Right renal pelvis (tissue), 4 donors: ENCODE measurements around the gene HOXD8. TPM values are rescaled to one million over a fixed set of nuclear protein-coding genes. Genes with fewer than 3 reads are reported as not detected.
A peak's percentile ranks its signal among the peaks of the same experiment; 100 is the strongest.

Experiments used
- DNase-seq, 4 donors: peaks; one replicate each; pipeline ENCODE4 v3.0.0-alpha.2; 2013; ENCODE audit warnings: low read depth in 4 of 4, low spot score in 3 of 4, missing footprints in 1 of 4
- polyA plus RNA-seq, 4 donors: library from polyadenylated mRNA; unstranded; fragments of 120-200 nt; gene quantifications; one replicate each; pipeline ENCODE4 v1.2.1, GENCODE V29; 2013; ENCODE audit not compliant: insufficient read length in 4 of 4

Gene HOXD8
- polyA plus RNA-seq, 4 donors = 212 to 250 (median 235) TPM

DNA sequence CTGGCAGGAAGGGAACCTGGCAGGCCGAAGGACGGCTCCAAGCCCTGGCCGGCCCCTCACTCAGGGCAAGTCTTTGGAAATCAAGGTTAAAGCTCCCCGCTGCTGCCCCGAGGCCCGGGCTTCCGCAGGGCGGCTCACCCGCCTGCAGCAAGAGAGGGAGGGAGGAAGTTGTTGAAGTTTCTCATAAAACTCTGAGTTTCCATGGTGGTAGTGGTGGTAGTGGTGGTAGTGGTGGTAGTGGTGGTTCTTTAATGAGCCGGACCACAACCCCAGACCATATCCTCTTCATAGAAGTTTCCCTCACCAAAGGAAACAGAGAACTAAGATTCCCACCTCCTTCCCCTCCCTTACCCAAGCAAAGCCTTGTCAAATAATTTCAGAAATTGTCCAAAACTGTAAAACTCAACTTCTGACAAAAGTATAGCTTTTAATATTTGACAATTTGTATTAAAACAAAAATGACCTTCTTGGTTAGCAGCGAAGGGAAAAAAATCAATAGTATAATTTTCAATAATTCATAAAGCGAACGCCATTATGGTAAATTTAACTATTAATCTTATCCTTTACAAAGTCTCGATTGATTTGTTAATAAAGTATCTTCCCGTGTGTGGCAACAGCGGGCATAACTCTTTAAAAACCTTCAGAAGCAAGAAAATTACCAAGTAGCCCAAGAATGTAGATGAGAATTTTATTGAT lies 14.4 kb upstream of the HOXD8 start:
- no peak for DNase-seq

DNA sequence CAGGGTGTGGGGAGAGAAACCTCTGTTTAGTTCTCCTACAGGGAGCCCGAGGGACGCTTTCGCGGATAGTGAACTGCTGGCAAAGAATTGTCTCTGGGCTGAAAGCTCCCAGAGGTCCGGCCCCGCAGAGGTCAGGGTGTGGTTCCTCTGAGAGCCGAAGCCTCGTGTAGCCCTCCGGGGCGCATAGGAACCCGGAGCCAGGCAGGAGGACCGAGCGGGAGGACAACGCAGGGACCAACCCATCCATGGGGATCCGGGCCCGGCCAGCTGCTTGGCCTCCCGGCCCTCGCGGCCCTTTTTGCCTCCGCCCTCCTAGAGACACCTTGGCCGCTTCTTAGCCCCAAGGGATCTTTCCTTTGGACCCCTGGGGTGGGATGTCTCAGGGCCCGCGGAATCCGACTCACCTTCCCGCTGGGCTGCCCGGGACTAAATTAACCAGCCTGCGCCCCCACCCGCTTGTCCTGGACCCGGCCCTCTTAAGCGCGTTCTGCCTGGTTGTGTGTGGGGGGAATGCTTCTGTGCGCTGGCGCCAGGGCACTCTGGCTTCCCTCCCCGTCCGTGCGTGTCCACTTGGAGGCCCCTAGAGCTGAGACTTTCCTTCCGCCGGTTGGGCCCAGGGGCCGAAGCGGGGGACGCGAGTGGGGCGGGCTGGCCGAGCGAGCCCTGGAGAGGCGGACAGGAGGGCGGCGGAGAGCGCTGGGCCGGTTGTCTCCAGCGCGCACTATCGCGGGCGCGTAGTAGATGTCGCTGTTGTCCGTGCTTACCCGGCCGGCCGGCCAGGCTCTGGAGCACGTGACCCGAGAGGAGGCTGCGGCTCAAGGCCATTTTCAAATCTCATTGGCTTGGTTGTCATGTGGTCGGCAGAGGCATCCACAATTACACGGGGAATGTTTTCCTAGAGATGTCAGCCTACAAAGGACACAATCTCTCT lies 13.4 kb upstream of the HOXD8 start, which contains the start of gene HOXD10:
HOXD10 (plus strand) TSS at position 896 of the 931 bp plus-strand sequence. CDS start 56 bp downstream, outside the sequence.
- DNase-seq = peak in 1 of 4 donors; percentile 90

DNA sequence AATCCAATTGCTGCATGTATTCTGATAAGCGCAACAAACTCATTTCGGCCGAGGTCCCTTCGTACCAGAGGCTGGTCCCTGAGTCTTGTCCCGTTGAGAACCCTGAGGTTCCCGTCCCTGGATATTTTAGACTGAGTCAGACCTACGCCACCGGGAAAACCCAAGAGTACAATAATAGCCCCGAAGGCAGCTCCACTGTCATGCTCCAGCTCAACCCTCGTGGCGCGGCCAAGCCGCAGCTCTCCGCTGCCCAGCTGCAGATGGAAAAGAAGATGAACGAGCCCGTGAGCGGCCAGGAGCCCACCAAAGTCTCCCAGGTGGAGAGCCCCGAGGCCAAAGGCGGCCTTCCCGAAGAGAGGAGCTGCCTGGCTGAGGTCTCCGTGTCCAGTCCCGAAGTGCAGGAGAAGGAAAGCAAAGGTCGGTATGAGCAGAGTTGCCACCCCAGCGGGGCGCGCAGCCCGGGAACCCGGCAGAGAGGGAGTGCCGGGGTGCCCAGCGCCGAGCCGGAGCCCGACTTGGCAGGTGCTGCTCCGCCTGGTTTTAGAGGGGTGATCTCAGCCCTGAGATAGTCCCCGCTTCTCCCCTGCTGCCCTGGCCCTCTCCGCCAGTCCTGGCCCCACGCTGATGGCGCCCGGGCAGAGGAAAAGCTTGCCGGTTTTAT lies 12.2 kb upstream of the HOXD8 start:
- no peak for DNase-seq

DNA sequence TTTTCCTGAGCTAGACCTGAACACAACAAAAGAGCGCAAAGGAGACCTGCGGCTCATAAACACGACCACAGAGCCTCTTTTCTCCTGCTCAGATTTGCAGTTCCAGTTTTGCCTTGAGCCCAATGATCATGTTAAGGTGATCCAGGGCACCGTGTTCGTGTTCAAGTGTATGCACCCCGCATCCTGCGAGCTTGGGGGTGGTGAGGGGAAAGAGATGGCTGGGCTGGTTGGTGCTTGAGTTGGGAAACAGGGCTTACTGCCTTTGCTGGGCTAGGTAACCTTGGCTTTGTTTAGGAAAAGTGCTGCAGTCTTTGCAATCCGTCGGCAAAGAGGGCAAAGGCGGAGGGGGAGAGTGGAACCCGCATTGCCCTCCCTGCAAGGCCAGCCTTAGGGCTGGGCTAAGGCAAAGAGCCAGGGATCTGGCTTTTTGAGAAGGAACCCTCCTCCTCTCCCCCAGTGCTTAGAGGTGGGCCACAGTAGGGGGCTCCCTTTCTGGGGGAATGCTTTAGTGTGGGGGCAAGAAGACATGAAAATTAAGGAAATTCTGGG lies 11.6 kb upstream of the HOXD8 start:
- no peak for DNase-seq

DNA sequence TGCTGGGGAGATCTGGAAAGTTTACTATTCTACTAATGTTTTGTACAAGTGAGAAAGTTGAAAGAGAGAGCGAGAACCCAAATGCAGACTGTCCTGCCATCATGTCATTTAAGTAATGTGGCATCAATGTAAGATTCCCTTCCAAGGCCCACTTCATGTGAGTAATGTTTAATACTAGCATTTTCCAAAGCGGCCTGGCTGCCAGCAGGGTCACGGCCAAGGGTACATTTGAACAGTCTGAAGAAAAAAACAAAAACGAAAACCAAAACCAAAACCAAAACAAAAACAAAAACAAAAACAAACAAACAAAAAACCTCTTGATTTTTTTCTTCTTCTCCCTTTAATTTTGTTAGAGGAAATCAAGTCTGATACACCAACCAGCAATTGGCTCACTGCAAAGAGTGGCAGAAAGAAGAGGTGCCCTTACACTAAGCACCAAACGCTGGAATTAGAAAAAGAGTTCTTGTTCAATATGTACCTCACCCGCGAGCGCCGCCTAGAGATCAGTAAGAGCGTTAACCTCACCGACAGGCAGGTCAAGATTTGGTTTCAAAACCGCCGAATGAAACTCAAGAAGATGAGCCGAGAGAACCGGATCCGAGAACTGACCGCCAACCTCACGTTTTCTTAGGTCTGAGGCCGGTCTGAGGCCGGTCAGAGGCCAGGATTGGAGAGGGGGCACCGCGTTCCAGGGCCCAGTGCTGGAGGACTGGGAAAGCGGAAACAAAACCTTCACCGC lies 10.7 kb upstream of the HOXD8 start:
- DNase-seq = no peak

DNA sequence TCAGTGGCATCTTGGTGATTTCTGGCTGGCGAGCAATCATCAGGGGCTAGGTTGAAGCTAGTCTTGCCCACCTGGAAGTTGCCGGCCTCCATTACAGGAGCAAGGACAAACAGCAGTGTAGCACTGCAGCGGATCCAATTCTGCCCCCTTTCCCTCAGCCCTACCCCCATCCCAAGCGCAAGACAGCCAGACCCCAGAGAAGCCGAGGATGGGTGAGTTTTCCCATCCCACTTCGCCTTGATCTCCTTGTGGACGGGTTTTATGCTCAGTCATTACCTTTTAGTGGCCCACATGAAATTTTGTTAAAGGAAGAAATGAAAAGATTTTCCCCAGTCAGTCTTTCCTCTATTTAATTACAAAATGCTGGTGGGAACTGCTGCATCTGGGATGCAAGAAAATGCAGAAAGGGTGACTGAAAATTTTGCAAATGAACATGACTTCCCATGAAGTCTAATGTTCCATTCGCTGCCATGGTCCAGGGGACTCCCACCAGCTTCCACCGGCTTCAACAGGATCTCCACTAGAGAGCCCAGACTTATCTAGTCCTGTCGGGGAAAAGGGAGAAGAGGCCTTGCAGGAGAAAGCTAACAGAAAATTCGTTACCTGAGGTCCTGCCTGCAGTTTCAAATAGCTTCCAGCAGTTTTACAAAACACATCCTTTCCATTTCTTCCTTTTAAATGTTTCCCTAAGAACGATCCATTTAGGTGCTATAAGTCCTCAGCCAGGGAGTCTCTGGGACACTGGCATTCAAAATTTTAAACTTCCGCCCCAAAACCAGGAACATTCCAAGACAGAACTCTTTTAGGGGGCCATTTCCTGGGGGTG lies 8.9 kb upstream of the HOXD8 start:
- no peak for DNase-seq

DNA sequence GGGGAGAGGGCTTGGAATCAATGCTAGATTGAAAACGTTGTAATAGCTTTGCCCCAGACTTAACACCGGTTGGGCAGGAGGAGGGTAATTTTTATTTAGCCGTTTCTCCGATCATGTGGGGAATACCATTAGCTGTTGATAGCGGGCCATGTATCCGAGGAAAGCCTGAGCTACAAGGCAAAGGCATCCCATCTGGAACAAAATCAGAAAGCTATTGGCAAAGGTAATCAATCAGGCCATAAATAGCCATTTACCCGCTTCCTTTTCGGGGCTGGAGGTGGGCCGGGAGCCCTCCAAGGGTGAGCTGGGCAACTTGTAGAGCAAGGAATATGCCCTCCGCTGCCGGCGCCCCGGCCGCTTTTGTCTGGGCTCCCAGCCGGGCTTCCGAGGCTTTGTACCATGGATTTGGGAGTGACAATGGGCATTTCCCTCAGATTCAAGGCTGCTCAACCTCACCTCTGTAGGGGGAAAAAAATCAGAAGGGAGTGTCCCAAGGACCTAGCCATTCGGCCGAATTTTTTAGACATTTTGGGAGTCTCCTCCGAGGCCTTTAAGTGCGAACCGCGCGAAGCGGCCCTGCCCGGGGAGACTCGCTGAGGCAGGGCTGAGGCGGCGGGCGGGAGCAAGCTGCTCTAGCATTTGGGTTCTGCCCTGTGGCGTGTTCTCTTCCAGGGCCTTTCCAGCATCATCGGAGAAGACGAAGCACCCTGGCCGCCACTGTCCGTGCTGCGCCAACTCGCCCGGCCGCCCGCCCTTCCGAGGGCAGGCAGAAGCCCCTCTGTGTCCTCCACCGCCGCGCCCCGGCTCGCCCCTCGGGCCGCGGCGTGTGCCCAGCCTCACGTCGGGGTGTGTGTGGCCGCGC lies 8.1 kb upstream of the HOXD8 start:
- no peak for DNase-seq

DNA sequence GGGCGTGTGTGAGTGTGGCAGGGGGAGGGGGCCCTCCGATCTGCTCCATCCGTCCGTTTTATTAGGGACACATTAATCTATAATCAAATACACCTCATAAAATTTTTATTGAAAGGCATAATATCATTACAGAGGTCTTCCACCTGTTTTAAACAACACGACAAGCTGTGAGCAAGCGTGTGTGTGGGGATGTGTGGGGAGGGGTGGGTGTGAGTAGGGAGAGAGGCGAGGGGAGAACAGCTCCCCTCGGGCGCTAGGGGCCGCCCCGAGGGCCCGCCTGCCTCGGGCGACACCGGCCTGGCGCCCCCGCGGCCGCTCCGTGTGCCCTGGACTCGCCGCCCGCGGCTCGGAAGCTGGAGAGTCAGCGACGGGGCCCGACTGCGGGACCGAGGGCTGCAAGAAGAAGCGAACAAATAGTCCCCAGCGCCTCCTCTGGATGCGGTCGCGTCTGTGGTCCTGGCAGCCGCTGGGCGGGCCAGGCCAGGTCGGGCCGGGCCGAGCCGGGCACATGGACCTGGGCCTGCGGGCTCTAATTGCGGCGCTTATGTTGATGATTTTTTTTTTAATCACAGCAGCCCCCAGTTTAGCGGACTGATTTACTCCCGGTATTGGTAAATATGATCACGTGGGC lies 7.3 kb upstream of the HOXD8 start:
- no peak for DNase-seq

DNA sequence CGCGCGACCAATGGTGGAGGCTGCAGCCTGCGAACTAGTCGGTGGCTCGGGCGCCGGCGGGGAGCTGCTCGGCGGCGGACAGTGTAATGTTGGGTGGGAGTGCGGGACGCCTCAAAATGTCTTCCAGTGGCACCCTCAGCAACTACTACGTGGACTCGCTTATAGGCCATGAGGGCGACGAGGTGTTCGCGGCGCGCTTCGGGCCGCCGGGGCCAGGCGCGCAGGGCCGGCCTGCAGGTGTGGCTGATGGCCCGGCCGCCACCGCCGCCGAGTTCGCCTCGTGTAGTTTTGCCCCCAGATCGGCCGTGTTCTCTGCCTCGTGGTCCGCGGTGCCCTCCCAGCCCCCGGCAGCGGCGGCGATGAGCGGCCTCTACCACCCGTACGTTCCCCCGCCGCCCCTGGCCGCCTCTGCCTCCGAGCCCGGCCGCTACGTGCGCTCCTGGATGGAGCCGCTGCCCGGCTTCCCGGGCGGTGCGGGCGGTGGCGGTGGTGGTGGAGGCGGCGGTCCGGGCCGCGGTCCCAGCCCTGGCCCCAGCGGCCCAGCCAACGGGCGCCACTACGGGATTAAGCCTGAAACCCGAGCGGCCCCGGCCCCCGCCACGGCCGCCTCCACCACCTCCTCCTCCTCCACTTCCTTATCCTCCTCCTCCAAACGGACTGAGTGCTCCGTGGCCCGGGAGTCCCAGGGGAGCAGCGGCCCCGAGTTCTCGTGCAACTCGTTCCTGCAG lies 6.7 kb upstream of the HOXD8 start, which contains the start of gene HOXD9:
HOXD9 (plus strand) TSS at position 37 of the 728 bp plus-strand sequence; CDS start at position 87, 50 bp downstream.
- DNase-seq = no peak

DNA sequence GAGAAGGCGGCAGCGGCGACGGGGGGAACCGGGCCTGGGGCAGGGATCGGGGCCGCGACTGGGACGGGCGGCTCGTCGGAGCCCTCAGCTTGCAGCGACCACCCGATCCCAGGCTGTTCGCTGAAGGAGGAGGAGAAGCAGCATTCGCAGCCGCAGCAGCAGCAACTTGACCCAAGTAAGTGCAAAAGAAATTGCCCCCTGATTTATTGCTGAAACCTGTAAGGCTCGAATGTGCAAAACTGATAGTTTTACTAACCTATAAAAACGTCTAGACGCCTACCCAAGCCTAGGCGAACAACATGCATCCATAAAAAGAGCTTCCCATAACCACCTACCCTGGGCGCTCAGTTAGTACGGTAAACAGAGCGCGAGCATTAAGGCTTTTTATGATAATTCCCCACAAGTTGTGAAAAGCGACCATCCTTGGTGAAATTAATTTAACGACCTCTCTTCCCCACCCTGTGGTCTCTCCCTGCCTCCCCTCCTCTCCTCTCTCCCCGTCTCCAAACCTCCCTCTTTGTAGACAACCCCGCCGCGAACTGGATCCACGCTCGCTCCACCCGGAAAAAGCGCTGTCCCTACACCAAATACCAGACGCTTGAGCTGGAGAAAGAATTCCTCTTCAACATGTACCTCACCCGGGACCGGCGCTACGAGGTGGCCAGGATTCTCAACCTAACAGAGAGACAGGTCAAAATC lies 5.9 kb upstream of the HOXD8 start:
- no peak for DNase-seq

DNA sequence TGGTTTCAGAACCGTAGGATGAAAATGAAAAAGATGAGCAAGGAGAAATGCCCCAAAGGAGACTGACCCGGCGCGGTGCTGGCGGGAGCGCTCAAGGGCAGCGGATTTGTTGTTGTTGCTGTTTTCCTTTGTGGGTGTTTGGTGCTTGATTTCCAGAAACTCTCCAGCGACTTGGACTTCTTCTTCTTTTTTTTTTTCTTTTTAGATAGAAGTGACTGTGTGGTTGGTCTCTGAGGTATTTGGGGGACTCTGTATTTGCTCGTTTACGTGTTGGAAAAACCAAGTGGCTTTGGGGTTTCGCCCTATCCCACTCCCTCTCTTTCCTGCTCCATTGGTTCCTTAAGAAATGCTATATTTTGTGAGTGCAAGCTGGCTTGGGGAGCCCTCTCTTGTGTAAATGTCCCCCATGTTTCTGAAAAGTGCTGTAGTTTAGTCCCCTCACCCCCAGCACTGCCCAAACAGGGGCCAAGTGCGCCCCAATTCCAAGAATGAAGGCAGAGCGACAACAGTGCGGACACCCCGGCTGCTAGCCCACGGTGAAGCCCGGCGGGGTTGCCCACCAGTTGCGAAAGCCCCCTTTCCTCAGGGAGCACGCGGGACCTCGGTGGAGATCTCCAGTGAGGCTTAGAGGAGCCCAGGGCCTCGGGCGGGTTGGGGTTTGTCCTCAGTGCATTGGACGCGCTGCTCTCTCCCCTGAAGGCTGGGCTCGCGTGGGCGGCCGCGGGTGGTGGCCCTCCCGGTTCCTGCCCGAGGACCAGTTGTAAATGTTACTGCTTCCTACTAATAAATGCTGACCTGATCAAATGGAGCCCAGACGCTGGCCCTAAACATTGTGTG lies 5.2 kb upstream of the HOXD8 start:
- no peak for DNase-seq

DNA sequence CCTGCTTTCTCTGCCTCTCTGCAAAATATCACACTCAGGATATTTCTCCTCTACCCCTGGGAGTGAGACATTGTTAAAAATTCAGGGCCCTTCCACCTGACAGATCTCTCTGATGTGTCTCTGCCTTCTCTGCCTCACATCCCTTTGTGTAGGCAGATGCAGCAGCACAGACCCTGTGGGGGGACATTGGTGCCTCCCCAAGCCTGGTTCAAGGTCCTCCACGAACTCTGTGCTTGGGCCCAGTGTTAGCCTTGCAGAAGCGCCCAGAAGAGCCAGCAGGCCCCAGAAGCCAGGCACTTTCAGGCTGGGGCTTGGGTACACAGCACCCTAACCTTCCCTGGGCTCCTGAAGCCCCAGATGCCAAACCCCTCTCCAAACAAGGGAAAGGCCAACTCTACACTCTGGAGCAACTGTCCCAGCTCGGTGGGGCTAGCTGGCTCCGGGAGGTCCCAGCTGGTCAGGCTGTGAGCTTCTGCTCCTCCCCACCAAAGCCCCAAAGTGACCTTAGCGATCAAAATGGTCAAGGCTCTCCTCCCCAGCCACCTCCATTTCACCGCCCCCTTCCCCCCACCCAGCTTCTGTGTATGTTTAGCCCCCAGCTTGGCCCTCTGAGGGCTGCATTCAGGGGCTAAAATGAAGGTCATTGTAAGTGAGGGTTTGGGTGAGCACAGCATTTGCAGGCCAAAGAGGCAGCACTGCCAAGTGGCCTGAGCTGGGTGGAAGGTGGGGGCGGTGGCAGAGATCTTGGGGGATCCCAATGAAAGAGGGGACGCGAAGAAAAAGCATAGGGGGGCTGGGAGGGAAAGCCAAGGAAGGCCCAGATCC lies 4.3 kb upstream of the HOXD8 start:
- DNase-seq = no peak

DNA sequence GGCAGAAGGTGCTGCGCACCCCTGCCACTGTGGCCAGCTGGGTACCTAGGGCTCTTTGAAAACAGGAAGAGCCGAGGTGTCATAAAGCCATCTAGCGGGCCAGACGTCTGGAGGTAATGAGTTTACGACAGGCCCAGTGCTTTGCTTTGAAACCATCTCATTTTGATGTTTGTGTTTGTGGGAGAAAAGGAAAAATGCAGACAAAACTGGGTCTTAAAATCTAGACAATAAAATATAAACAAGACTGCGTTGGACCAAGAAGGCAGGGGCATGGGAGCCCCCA lies 3.8 kb upstream of the HOXD8 start:
- DNase-seq = no peak

DNA sequence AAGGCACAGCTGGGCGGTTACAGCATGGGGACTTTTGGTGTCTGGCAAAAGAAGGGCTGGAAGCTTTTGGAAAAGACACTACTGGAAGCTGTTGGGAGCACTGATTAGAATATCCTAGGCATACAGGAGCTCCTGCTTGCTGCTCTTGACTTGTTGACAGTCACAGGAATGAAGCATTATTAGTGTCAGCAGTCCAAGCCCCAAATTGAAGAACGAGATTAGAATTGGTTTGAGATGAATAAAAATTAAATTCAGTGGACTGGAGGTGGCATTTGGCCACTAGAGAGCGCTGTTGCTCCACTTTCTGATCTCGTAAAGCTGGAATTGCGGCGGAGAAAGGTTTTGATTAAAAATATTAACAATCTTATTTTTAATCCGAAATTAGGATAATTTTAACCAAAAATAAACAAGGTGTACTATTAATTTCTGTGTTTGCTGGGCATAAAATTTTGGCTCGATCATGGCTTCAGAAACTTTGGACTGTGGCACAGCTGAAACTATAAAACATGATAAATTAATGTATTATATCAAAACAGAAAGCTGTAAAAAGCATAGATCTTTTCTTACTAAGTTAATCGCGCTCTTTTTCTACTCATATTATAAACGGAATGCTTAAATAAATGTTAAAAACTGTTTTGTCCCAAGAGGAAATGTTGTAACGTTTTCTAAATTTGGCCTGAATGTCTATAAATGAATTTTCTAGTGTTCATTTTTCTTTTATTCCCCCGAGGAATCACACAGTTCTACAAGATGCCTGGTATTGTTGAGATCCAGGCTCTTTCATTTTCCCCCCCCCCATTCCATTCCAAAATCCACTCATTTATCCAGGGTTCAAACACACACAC lies 2.4 kb upstream of the HOXD8 start:
- DNase-seq = no peak
